HepG2 (cell line): ENCODE data around the gene SHISA9. TPM values are rescaled to one million over a fixed set of nuclear protein-coding genes. Genes with fewer than 3 reads are reported as not detected.

ENCODE experiments used
- ATAC-seq: fragments of 200-7000 bp; cut with Tn5 transposase; 3 replicates; pipeline ENCODE4 v1.9.1; 2020; ENCODE audit warnings: mild to moderate bottlenecking, moderate library complexity
- BruUV-seq: library from RNA; stranded (reverse); fragments of 400-500 nt; replicated peaks from 2 replicates; lab custom pipeline; 2021; lab: Mats Ljungman, UMichigan
- CTCF ChIA-PET: fragments of 300-600 bp; formaldehyde crosslinking; extraction: SDS; loops from one replicate; lab custom pipeline; 2021; ENCODE audit warnings: low total read pairs, inconsistent platforms, low intra/inter-chr PET ratio; lab: Yijun Ruan, JAX
- POLR2A ChIA-PET: fragments of 350-600 bp; sonication (Branson Sonifier 250); formaldehyde crosslinking; loops from one replicate; lab custom pipeline; 2020; ENCODE audit warnings: antibody characterized with exemption, inconsistent platforms; lab: Yijun Ruan, JAX
- DNase-seq: peaks from one replicate; pipeline ENCODE4 v3.0.0-alpha.2; 2015; ENCODE audit warnings: low spot score
- FAIRE-seq: peaks from 3 replicates; lab custom pipeline; 2011; peaks lifted over from hg19 to GRCh38; lab: Jason Lieb, UNC
- H2AFZ ChIP-seq: one replicate; pipeline ENCODE4 v1.6.1; 2011; ENCODE audit warnings: low read length, inconsistent platforms
- H3K27ac ChIP-seq: fragments of 300-600 bp; 3 replicates; pipeline ENCODE4 v1.8.0; 2011; ENCODE audit warnings: mixed run types, mild to moderate bottlenecking, mixed read lengths, low read length, inconsistent platforms; ENCODE audit not compliant: insufficient read depth; ENCODE audit errors: extremely low read length
- H3K27me3 ChIP-seq, 2 experiments: fragments of 200-600 bp in 1 of 2; 2 replicates in 1 of 2; 3 replicates in 1 of 2; pipeline versions ENCODE4 v1.6.0 to v1.8.0; 2011; ENCODE audit warnings: low read length in 2 of 2, mild to moderate bottlenecking in 2 of 2, moderate library complexity in 2 of 2, inconsistent platforms in 1 of 2; ENCODE audit not compliant: insufficient read depth in 2 of 2, control insufficient read depth in 1 of 2
- H3K36me3 ChIP-seq, 2 experiments: fragments of 200-600 bp in 1 of 2; replicated peaks in 1 of 2; 2 replicates in 1 of 2; 3 replicates in 1 of 2; pipeline versions ENCODE4 v1.5.1 to v1.8.0; 2011; ENCODE audit warnings: low read length in 2 of 2, inconsistent platforms in 1 of 2; ENCODE audit not compliant: insufficient read depth in 2 of 2, control insufficient read depth in 1 of 2
- H3K4me1 ChIP-seq: 2 replicates; pipeline ENCODE4 v1.5.1; 2012; ENCODE audit warnings: low read length, inconsistent platforms; ENCODE audit not compliant: insufficient read depth
- H3K4me2 ChIP-seq: 2 replicates; pipeline ENCODE4 v1.6.0; 2011; ENCODE audit warnings: low read depth, low read length, inconsistent platforms
- H3K4me3 ChIP-seq, 3 experiments: fragments of 200-600 bp in 1 of 3; sonication (generic), shearing (Covaris generic) in 1 of 3; replicated peaks in 1 of 3; 2 replicates each; pipeline ENCODE4 v1.5.1; 2011 to 2016; ENCODE audit warnings: low read length in 3 of 3, inconsistent platforms in 2 of 3, low read depth in 2 of 3, mild to moderate bottlenecking in 2 of 3, control low read depth in 1 of 3, mixed read lengths in 1 of 3; ENCODE audit not compliant: insufficient read depth in 1 of 3
- H3K79me2 ChIP-seq: one replicate; pipeline ENCODE4 v1.6.1; 2011; ENCODE audit warnings: low read length, inconsistent platforms; ENCODE audit not compliant: insufficient read depth
- H3K9ac ChIP-seq: 2 replicates; pipeline ENCODE4 v1.6.0; 2011; ENCODE audit warnings: mild to moderate bottlenecking, low read depth, low read length, inconsistent platforms; ENCODE audit not compliant: insufficient read depth
- H3K9me3 ChIP-seq: 2 replicates; pipeline ENCODE4 v1.5.1; 2012; ENCODE audit warnings: mild to moderate bottlenecking, low read length
- H4K20me1 ChIP-seq: 2 replicates; pipeline ENCODE4 v1.6.0; 2011; ENCODE audit warnings: inconsistent platforms, mild to moderate bottlenecking, low read length, moderate library complexity; ENCODE audit not compliant: insufficient read depth
- AGO1 ChIP-seq: fragments of 200-400 bp; formaldehyde crosslinking; IDR thresholded peaks from 2 replicates; pipeline ENCODE4 v1.6.1; 2017; ENCODE audit warnings: mild to moderate bottlenecking, low read depth, low read length, moderate library complexity; ENCODE audit not compliant: poor library complexity, severe bottlenecking
- ATF7 ChIP-seq, 2 experiments: fragments of 450-650 bp in 1 of 2; sonication (generic) in 1 of 2; formaldehyde crosslinking in 1 of 2; IDR thresholded peaks; 2 replicates each; pipeline versions ENCODE4 v1.4.0 to v1.6.1; 2016 to 2020; ENCODE audit warnings: antibody characterized with exemption in 1 of 2, mild to moderate bottlenecking in 1 of 2, missing genetic modification reagents in 1 of 2
- CREB1 ChIP-seq, 2 experiments: fragments of 450-650 bp in 1 of 2; IDR thresholded peaks; 2 replicates each; pipeline ENCODE4 v1.6.1; 2016 to 2017; ENCODE audit warnings: control low read depth in 1 of 2, mild to moderate bottlenecking in 1 of 2, missing compliant biosample characterization in 1 of 2, missing genetic modification characterization in 1 of 2
- KAT7 ChIP-seq: IDR thresholded peaks from 2 replicates; pipeline ENCODE4 v1.6.1; 2018; ENCODE audit warnings: borderline replicate concordance, missing compliant biosample characterization
- NCOA1 ChIP-seq: sonication (generic); formaldehyde crosslinking; IDR thresholded peaks from 2 replicates; pipeline ENCODE4 v1.9.0; 2021; ENCODE audit warnings: missing genetic modification reagents
- ZNF224 ChIP-seq: sonication (generic); formaldehyde crosslinking; IDR thresholded peaks from 2 replicates; pipeline ENCODE4 v1.5.0; 2020; ENCODE audit warnings: mild to moderate bottlenecking, missing genetic modification reagents
- ZSCAN12 ChIP-seq: sonication (generic); formaldehyde crosslinking; IDR thresholded peaks from 2 replicates; pipeline ENCODE4 v1.9.0; 2021; ENCODE audit warnings: mild to moderate bottlenecking, missing genetic modification reagents
- WGBS: methylation state at CpG from one replicate; pipeline ENCODE4 v1.1.6; 2017; ENCODE audit warnings: low lambda C conversion rate; 5-methylcytosine and 5-hydroxymethylcytosine counted together
- in situ Hi-C: cut with HindIII; loops from 2 replicates; pipeline ENCODE4 v1.10.0; 2017; ENCODE audit warnings: low pct_unique_long_range_greater_than_20kb; ENCODE audit not compliant: extremely low pct_ligation_motif_present
- intact Hi-C: fragments of 100-400 bp; cut with micrococcal nuclease; formaldehyde crosslinking; loops from one replicate; pipeline ENCODE4 v1.10.0; 2022; ENCODE audit not compliant: unreplicated experiment
- polyA plus RNA-seq, 8 experiments: library from polyadenylated mRNA; depleted of rRNA in 3 of 8; stranded (reverse) in 7 of 8; unstranded in 1 of 8; fragments of >200 nt; fragmentation: Illumina TruSeq in 4 of 8; extraction: Trizol in 4 of 8; gene quantifications; 2 replicates each; pipeline versions ENCODE4 v1.2.1 to v1.2.3, GENCODE V29; 2011 to 2016; ENCODE audit warnings: low read depth in 4 of 8, missing spikeins in 1 of 8, mixed read lengths in 1 of 8; ENCODE audit not compliant: insufficient read depth in 1 of 8
- total RNA-seq, 5 experiments: library from RNA; depleted of rRNA; stranded (reverse); fragments of >200 nt; fragmentation: Illumina TruSeq; extraction: Trizol; gene quantifications; 2 replicates each; pipeline ENCODE4 v1.2.3, GENCODE V29; 2016; ENCODE audit warnings: low read depth in 1 of 5
- TF ChIP-seq, protein P1 (sequence below): sonication (generic); formaldehyde crosslinking; IDR thresholded peaks from 2 replicates; pipeline ENCODE4 v1.5.1; 2020; ENCODE audit warnings: mild to moderate bottlenecking, missing genetic modification reagents, borderline replicate concordance
- TF ChIP-seq, protein P2 (sequence below): sonication (generic); formaldehyde crosslinking; IDR thresholded peaks from 2 replicates; pipeline ENCODE4 v1.8.1; 2023; ENCODE audit warnings: mild to moderate bottlenecking, missing genetic modification reagents, borderline replicate concordance

SHISA9 gene
- total and polyA plus RNA-seq, 2 of the 13 experiments (the other 11 are each of a cell fraction or from before 2014, with no cell fraction given) = 0.01 TPM; not detected in 1

DNA sequence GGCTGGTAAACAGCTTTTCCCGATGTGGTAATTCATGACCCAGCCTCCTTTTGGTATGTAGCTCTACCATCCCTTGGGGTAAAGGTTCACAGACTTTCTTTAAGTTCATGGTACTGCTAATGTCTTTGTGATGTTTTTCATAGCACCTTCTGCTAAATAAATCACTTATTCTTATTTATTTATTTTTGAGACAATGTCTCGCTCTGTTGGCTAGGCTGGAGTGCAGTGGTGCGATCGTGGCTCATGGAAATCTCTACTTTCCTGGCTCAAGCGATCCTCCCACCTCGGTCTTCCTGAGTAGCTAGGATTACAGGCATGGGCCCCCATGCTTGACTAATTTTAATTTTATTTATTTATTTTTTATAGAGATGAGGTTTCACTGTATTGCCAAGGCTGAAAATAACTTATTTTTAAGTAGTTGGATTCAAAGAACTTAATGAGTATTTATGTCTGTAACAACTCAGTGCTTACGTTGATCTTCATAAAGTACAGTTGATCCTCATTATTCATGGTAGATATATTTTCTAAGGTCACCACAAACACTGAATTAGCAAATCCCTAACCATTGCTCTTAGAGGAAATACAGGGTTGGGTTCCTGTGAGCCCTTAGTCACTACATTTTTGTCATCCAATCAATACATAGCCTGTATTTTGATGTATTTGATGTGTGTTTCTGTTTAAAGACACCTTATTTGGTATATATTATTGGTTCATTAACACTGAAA lies 97.1 kb downstream of the SHISA9 start:
- ChIA-PET CTCF (no interaction called here), POLR2A (no interaction called here)

GRCh38 chr16:12999368-12999767 lies 98.0 kb downstream of the SHISA9 start:
- ATAC-seq = no peak
- in situ Hi-C loops = no loop called here
- H3K27me3 ChIP-seq = no peaks in the 10 kb centered on the region; a peak in 1 of 5 replicates

More for the DNA sequence above, 97.1 kb downstream of the SHISA9 start:
- 13% methylated on average over 7 of the region's 7 CpGs for WGBS
- in situ Hi-C loops (no loop called here), intact Hi-C loops (no loop called here)
- H3K27me3 ChIP-seq = no peaks in the 10 kb centered on the region; a peak in 1 of 5 replicates
- no peaks in the 10 kb centered on the region for H3K79me2 ChIP-seq
- H3K9me3 ChIP-seq = no peaks in the 10 kb centered on the region
- no peaks in the 10 kb centered on the region for H3K4me1 ChIP-seq
- H3K9ac ChIP-seq = no peak overlapping the region
- TF ChIP-seq, protein P1, sequence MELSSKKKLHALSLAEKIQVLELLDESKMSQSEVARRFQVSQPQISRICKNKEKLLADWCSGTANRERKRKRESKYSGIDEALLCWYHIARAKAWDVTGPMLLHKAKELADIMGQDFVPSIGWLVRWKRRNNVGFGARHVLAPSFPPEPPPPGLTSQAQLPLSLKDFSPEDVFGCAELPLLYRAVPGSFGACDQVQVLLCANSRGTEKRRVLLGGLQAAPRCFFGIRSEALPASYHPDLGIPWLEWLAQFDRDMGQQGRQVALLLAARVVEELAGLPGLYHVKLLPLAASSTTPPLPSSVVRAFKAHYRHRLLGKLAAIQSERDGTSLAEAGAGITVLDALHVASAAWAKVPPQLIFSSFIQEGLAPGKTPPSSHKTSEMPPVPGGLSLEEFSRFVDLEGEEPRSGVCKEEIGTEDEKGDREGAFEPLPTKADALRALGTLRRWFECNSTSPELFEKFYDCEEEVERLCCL = no peak
- TF ChIP-seq ZNF224 (CRISPR knock-in tag) = no peak
- TF ChIP-seq ZSCAN12 (CRISPR knock-in tag) = no peak
- TF ChIP-seq, protein P2, sequence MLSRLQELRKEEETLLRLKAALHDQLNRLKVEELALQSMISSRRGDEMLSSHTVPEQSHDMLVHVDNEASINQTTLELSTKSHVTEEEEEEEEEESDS (CRISPR knock-in tag) = no peak
- TF ChIP-seq NCOA1 (CRISPR knock-in tag) = no peak
- H3K36me3 ChIP-seq = no peaks in the 10 kb centered on the region
- H3K4me2 ChIP-seq = no peak overlapping the region
- no peaks in the 10 kb centered on the region for H4K20me1 ChIP-seq
- H3K27ac ChIP-seq = no peak overlapping the region
- ATAC-seq (no peak), DNase-seq (no peak), FAIRE-seq (no peak)
- no peak overlapping the region for H3K4me3 ChIP-seq
- no peak overlapping the region for H2AFZ ChIP-seq
- no TSS peak for BruUV-seq

More at GRCh38 chr16:12999368-12999767, 98.0 kb downstream of the SHISA9 start:
- H3K36me3 ChIP-seq = no peaks in the 10 kb centered on the region
- H3K79me2 ChIP-seq = no peaks in the 10 kb centered on the region
- no peak overlapping the region for H2AFZ ChIP-seq
- no peak overlapping the region for H3K9ac ChIP-seq
- H3K4me2 ChIP-seq = no peak overlapping the region
- ChIA-PET CTCF (no interaction called here), POLR2A (no interaction called here)
- H3K27ac ChIP-seq = no peak overlapping the region
- no peaks in the 10 kb centered on the region for H3K9me3 ChIP-seq
- no peak overlapping the region for H3K4me3 ChIP-seq
- no TSS peak for BruUV-seq
- no peaks in the 10 kb centered on the region for H3K4me1 ChIP-seq
- FAIRE-seq (no peak), DNase-seq (no peak)
- 27% methylated on average over 3 of the region's 3 CpGs for WGBS
- no peaks in the 10 kb centered on the region for H4K20me1 ChIP-seq
- TF ChIP-seq KAT7 (CRISPR knock-in tag) = no peak
- no peak for TF ChIP-seq AGO1
- peak; percentile 97 for TF ChIP-seq CREB1 (IDR thresholded peaks at IDR 0.05)
- TF ChIP-seq CREB1 (CRISPR knock-in tag; IDR thresholded peaks at IDR 0.05) = no peak
- peak; percentile 100 for TF ChIP-seq ATF7 (IDR thresholded peaks at IDR 0.05)
- no peak for TF ChIP-seq ATF7 (CRISPR knock-in tag; IDR thresholded peaks at IDR 0.05)
- intact Hi-C loops = no loop called here
